Hematopoietic multipotent progenitor cell (in vitro differentiated cells): ENCODE results near the gene CELA2B. TPM values are rescaled to one million over a fixed set of nuclear protein-coding genes. Genes with fewer than 3 reads are reported as not detected.
A peak's percentile ranks its signal among the peaks of the same experiment; 100 is the strongest.
"Not testable (repeated sequence)": the region's sequence is repeated elsewhere in the genome, so short reads cannot be mapped to it uniquely, and the experiment has no call there.

Experiments used
- DNase-seq, 3 donors: peaks; one replicate each; pipeline ENCODE4 v3.0.0-alpha.2; 2011 to 2015; ENCODE audit warnings: low read depth in 2 of 3, low spot score in 2 of 3
- total RNA-seq: library from RNA; depleted of rRNA; stranded (reverse); fragments of >200 nt; gene quantifications from one replicate; pipeline ENCODE4 v1.2.3, GENCODE V29; 2012

The CELA2B gene
- total RNA-seq, 1 donor: not detected

DNA sequence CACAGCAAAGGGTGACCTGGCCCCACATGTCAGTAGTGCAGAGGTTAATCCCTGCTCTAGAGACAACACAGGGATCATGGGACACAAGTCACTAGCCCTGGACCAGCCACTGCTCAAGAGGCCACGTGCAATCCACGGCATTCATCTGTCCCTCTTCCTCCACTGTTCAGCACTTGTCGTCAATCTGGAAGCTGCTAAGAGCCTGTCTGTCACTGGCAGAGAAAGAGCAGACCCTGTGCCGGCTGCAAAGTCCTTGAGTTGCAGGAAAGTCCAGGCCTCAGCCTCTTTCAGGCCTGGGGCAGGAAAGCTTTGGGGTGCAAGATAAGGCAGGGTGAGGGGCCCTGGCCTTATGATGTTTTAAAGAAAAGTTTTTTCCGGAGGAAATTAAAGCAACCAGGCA, 16.7 kb downstream of the CELA2B start:
- no peak for DNase-seq

DNA sequence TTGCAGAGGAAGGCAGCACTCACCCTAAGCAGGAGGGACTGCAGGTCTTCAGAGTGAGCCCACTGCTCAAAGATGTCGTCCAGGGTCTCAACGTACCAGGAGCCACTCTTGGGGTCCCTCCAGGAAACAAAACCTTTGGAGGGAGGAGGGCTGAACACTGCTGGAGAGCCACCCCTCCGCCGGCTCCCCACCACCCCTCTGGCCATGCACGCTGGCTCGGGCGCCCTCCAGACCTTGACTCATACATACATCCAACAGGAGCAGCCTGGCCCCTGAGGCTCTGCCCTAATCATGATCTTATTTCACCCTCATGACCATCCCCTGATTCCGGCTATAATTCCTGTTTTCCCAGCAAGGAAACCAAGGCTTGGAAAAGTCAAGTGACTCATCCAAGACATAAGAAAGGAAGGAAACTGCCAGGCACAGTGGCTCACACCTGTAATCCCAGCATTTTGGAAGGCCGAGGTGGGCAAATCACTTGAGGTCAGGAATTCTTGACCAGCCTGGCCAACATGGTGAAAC, 18.0 kb downstream of the CELA2B start:
- no peak for DNase-seq

DNA sequence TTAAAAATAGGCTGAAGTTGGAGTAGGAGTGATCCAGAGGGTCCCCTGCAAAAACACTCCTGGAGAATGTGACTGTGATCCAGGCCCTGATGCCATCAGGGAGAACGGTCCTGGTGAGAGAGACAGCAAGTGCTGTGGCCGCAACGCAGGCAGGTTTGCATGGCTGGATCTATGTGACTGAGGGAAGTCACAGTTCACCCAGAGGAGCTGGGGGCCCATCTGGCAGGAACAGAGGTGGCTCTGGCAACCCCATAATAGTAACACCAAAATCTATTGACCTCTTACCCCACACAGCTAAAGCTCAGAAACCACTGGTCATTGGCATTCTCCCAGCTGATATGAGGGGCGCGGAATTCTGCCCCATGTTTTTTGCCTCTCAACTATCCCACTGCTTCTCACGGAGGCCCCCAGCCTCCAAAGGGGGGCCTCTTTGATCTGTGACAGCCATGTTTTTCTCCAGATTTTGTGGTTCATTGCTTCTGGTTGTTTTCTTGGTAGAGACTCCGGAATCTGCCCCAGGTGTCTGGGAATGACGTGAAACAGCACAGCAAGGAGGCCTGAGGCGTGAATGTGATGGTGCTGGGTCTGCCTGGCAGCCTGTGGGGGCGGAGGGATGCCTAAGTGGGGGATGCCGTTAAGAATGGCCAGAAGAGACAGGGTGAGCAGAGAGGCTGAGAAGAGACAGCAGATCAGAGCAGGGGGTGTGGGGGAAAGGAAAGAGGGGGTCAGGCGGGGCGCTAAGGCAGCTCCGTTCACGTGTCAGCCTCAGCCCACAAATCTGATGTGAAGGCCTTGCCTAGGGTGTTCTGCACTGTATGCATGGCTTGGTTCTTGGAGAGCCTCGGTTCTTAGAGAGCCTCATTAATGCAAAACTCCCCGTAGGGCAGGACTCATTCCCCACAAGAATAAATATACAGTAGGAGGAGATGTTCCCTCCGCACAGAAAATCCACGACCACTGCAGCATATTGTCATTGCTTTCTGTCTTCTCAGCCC, 24.6 kb downstream of the CELA2B start:
- no peak for DNase-seq

GRCh38 chr1:15501208-15502032, 25.5 kb downstream of the CELA2B start:
- DNase-seq: peak in 2 of 3 donors; percentile 44 to 70

DNA sequence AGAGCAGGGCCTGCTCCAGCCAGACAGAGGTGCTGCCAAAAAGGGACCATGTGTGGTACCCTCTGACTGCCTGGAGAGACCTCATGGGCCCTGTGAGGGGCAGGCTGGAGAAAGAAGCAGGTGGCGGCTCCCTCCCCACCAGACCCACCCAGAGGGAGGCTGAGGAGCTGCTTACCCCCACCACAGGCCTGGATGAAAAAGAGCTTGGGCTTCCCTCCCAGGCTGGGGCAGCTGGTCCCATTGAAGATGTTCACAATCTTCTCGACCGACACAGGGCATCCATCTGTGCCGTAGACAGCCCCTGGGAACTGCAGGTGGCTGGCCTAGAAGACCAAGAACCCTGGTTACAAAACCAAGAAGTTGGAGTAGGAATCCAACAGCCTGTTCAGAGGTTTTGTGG, 28.5 kb downstream of the CELA2B start:
- no peak for DNase-seq

- DNase-seq: no peak
These were observed 30.9 kb downstream of the CELA2B start for GRCh38 chr1:15506831-15507230.

DNA sequence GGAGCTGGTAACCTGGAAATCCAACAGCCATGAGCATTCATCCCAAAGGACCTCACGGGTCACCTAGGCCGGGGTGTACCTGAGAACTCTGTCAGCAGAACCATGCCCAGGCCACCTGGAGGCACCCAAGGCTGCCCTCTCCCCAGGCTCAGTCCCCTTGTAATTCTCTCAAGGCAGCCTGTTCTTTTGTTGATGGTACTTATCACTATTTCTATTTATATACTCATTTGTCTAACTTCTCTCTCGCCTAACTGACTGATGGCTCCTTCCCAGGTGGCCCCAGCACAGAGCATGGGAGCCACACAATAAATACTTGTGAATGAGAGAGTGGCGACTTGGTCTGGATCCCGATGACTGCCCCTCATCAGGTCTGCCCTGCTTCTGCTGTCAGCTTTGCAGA, 31.4 kb downstream of the CELA2B start:
- DNase-seq: no peak

GRCh38 chr1:15508700-15509487, 33.0 kb downstream of the CELA2B start:
- DNase-seq: peak in 2 of 3 donors; percentile 54 to 69

GRCh38 chr1:15509586-15509985, 33.7 kb downstream of the CELA2B start:
- no peak for DNase-seq

- DNase-seq: no peak
These were observed 34.9 kb downstream of the CELA2B start for GRCh38 chr1:15510611-15511405.

- DNase-seq: no peak
These were observed 37.3 kb downstream of the CELA2B start for GRCh38 chr1:15513192-15513591.

DNA sequence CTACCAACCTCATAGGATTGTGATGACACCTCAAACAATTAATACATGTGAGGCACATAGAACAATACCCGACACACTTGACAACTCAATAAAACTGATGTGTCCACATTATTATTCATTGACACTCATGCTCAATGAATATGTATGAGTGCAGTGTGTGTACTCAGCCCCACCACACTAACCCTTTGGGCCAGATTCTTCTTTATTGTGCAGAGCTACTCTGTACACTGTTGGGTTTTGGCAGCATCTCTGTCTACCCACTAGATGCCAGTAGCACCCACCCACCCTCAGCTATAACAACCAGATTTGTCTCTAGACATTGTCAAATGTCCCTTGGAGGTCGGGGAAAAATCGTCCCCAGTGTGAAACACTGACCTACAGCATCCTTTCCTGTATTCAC, 38.0 kb downstream of the CELA2B start:
- no peak for DNase-seq

- DNase-seq: not testable (repeated sequence)
These were observed 38.7 kb downstream of the CELA2B start for GRCh38 chr1:15514557-15514956.

- DNase-seq: peak in 2 of 3 donors; percentile 35 to 42
These were observed 39.2 kb downstream of the CELA2B start for GRCh38 chr1:15515022-15515663.

GRCh38 chr1:15519625-15520024, 43.7 kb downstream of the CELA2B start:
- no peak for DNase-seq

DNA sequence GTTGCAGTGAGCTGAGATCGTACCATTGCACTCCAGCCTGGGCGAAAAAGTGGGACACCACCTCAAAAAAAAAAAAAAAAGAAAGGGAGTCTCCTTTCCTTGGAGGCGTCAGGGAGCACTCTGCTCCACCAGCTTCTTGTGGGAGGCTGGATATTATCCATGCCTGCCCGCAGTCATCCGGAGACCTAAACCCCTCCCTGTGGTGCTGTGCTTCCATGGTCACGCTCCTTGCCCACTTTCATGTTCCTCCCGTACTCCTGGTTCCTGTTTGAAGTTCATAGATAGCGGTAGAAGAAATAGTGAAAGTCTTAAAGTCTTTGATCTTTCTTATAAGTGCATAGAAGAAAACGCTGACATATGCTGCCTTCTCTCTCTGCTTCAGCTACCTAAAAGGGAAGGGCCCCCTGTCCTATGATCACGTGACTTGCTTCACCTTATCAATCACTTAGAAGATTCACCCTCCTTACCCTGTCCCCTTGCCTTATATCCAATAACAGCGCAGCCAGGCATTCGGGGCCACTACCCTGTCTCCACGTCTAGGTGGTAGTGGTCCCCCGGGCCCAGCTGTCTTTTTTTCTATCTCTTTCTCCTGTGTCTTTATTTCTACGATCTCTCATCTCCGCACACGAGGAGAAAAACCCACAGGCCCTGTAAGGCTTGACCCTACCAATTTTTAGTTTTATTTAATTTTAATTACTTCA, 45.5 kb downstream of the CELA2B start:
- DNase-seq: not testable (repeated sequence)

- no peak for DNase-seq
These were observed 46.6 kb downstream of the CELA2B start for GRCh38 chr1:15522551-15522950.
